Dermis microvascular lymphatic vessel endothelial cell (primary cell): ENCODE results near the gene GTF2A1L. TPM values are rescaled to one million over a fixed set of nuclear protein-coding genes. Genes with fewer than 3 reads are reported as not detected.
A peak's percentile ranks its signal among the peaks of the same experiment; 100 is the strongest.
"Not testable (repeated sequence)": the region's sequence is repeated elsewhere in the genome, so short reads cannot be mapped to it uniquely, and the experiment has no call there.

Experiments used
- DNase-seq, 2 donors: peaks; one replicate each; pipeline versions ENCODE4 v3.0.0 to v3.0.0-alpha.2; 2010; ENCODE audit warnings: low read depth in 2 of 2
- total RNA-seq: library from RNA; depleted of rRNA; stranded (reverse); fragments of >200 nt; gene quantifications from 2 replicates; pipeline ENCODE4 v1.2.1, GENCODE V29; 2014

The GTF2A1L gene
- total RNA-seq = 0.13 TPM in 2 replicates

DNA sequence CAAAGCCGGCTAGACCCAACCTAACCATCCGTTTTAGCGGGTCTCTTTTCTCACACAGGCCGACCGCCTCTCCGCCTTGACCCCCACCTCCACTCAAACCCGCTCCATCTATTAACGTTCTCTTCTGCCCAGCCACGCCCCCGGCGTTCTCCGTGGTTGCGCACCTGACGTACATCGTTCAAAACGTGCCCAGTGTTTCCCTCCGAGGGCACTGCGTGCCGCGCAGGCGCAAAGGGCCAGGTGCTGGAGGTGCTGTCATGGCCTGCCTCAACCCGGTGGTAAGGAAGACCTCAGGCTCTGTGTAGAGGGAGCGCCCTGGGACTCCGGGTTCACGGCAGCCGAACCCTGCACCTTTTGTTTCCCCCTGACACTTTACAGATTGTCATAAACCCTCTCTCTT is at the start of gene GTF2A1L:
Gene GTF2A1L, plus strand, starts transcription at position 239 of the 400 bp plus-strand sequence. Its CDS starts 19 bp downstream, at position 258.
- DNase-seq = no peak

GRCh38 chr2:48568547-48568946 is 49.1 kb upstream of the GTF2A1L start:
- DNase-seq = no peak

DNA sequence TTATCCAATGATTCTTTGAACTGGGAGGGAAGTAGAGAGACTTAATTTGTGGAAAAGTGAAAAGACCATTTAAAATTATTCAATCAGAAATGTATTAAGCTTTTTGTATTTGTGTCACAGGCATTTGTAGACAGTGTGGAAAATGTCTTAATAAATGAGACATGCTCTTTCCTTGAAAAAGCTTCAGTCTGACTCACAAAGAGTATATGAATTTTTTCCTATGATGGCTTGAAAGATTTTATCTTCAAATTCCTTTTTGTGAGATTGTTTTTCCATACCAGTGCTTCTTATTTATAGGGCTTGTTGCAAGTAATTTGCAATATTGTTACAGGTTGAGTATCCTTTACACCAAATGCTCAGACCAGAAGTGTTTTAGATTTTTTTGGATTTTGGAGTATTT is 48.2 kb upstream of the GTF2A1L start:
- no peak for DNase-seq

DNA sequence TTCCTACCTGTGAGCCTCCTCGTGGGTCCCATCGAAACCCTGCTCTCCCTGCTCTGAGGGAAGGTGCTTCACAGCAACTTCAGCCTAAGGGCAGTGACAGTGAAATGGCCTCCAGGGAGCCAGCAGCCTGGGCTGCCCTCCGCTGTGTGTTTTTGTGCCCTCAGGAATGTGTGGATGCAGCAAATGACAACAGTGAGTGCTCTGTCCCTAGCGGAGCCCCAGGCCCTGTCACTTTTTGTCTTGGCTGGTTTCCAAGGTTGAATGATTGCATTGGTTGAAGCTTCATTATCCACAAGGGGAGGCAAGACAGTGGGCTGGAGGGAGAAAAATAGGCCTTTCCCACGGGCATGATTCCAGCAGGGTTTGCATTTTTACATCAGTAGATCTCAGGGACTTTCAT is 44.8 kb upstream of the GTF2A1L start:
- DNase-seq = no peak

- no peak for DNase-seq
Measured at GRCh38 chr2:48574353-48575287, 43.0 kb upstream of the GTF2A1L start.

- DNase-seq = no peak
Measured at GRCh38 chr2:48578313-48578712, 39.3 kb upstream of the GTF2A1L start.

DNA sequence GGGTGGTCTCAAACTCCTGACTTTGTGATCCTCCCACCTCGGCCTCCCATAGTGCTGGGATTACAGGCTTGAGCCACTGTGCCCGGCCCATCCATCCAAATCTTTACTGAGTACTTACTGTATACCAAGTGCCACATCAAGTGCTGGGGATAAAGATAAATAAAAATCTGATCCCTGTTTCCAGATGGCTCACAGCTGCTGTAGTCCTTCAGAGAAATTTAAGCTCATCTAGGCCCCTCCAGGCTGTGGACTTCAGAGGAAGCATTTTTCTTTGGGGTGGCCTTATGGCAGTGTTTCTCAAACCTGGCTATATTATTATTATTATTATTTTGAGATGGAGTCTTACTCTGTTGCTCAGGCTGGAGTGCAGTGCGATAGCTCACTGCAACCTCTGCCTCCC is 33.7 kb upstream of the GTF2A1L start:
- DNase-seq = no peak

DNA sequence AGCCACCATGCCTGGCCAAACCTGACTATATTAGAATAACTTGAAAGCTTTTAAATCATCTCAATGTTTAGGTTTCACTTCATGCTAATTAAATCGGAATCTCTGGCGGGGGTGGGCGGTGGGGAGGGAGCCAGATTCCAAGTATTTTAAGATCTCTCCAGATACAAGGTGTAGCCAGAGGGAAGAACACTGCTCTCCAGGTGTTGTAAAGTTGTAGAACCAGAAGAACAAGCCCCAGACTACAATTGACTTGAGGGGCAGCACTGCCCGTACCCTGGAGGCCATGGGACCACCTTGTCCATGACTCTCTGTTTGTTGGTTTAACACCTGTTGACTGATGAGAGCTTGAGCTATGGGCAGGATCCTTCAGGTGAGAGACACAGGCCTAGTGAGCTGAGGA is 33.1 kb upstream of the GTF2A1L start:
- DNase-seq = no peak

DNA sequence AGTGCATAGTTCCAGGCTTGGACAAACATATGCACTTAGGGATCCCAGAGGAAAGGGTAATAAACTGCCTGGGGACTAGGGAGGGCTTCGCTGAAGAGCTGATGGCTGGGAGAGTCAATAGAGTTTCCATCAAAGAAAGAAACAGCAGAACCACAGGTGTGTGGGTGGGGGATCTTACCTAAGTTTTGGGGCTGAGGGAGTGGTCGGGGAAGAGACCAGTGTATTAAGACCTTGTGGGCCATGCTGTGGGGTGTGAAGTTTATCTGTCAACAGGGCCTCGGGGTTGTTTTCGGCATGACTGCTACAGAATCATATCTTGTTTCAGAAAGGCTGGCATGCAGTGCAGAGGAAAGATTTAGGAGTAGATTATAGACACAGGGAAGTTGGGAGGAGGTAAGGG is 31.2 kb upstream of the GTF2A1L start:
- no peak for DNase-seq

- DNase-seq = no peak
Measured at GRCh38 chr2:48587560-48587959, 30.1 kb upstream of the GTF2A1L start.

- DNase-seq = no peak
Measured at GRCh38 chr2:48587961-48588360, 29.7 kb upstream of the GTF2A1L start.

GRCh38 chr2:48588745-48589144 is 28.9 kb upstream of the GTF2A1L start:
- DNase-seq = no peak

- DNase-seq = peak; percentile 26 to 60
Measured at GRCh38 chr2:48589170-48589767, 28.4 kb upstream of the GTF2A1L start.

DNA sequence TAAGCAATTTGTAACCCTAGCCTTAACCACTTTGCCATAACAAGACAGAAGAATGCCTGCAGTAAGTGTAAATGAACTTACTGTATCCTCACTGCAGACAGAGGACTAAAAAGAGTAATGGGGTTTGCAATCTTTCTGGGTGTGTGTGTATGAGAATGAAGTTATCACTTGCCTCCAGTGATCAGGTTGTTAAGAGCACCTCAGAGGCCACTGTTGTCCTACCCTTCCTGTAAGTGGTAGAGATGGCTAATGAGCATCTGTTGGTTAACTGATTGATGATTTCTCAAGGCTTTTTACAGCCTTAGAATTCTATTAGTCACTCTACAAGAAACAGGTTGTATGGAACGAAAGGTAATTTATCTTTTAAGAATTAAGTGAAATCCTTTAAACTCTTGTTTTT is 27.6 kb upstream of the GTF2A1L start:
- DNase-seq = no peak

DNA sequence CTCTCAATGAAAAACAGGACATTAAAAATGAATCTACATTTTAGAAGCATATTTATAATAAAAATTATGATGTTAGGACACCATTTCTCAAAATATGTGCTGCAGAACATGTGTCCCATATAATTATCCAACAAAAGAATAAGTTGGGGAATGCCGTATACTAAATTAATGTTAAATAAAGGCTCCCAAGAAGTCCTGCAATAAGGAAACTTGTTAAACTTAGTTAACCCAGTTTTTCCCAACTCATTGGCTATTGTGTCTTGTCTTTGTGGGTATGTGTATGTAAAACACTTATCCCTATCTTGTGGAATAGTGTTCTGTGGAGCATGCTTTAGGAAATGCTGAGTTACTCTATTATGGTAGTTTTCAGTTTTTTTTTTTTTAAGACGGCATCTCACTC is 25.6 kb upstream of the GTF2A1L start:
- no peak for DNase-seq

GRCh38 chr2:48596751-48597150 is 20.9 kb upstream of the GTF2A1L start:
- not testable (repeated sequence) for DNase-seq

- no peak for DNase-seq
Measured at GRCh38 chr2:48597492-48597891, 20.2 kb upstream of the GTF2A1L start.

GRCh38 chr2:48600204-48600813 is 17.3 kb upstream of the GTF2A1L start:
- peak; percentile 4 to 41 for DNase-seq

DNA sequence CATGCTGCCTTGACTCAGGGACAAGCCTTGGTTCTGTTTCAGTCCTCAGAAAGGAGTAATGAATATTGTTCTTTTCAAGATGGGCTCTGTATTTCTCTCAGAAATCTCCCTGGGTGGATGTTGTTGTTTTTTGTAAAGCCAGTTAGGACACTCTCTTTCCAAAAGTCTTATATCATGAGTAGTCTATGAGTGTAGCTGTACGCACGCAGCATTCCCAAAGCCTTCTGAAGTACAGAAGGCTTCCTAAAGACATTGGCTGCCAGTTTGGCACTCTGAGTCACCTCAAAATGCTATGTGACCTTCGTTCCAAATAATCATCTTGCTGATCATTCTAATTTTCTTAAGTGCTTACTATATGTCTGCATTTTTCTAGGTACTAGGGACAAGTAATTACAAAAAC is 16.7 kb upstream of the GTF2A1L start:
- no peak for DNase-seq

GRCh38 chr2:48601349-48601748 is 16.3 kb upstream of the GTF2A1L start:
- DNase-seq = peak in 1 of 2 donors; percentile 6

GRCh38 chr2:48605482-48606175 is 12.0 kb upstream of the GTF2A1L start:
- no peak for DNase-seq
